NCI-H2227 treated with DMSO at 0.1 percent for 48 hours (cell line): ENCODE measurements around the gene CHKB.

ENCODE experiments used
- DNase-seq: peaks from one replicate; lab custom pipeline; 2025; lab: John Stamatoyannopoulos, UW

Gene CHKB

GRCh38 chr22:50599816-50600455 is 17.3 kb upstream of the CHKB start:
- peak; percentile 3 for DNase-seq

- no peak for DNase-seq
These were observed 14.4 kb upstream of the CHKB start for GRCh38 chr22:50597097-50597496.

GRCh38 chr22:50595189-50595588 is 12.5 kb upstream of the CHKB start:
- DNase-seq = no peak

- no peak for DNase-seq
These were observed 4.8 kb upstream of the CHKB start for GRCh38 chr22:50587407-50587806.

GRCh38 chr22:50586416-50586815 is 3.8 kb upstream of the CHKB start:
- DNase-seq = no peak

- no peak for DNase-seq
These were observed 3.1 kb upstream of the CHKB start for GRCh38 chr22:50585781-50586180.

- DNase-seq = no peak
These were observed 2.6 kb upstream of the CHKB start for GRCh38 chr22:50585238-50585637.

GRCh38 chr22:50584106-50585096 is 1.8 kb upstream of the CHKB start:
- no peak for DNase-seq

- no peak for DNase-seq
These were observed 729 bp upstream of the CHKB start for GRCh38 chr22:50583294-50583861.

GRCh38 chr22:50581950-50582492 is 628 bp downstream of the CHKB start:
- DNase-seq = no peak

GRCh38 chr22:50581031-50581949 is 1.4 kb downstream of the CHKB start:
- no peak for DNase-seq

- DNase-seq = no peak
These were observed 2.9 kb downstream of the CHKB start for GRCh38 chr22:50579752-50580151.

- no peak for DNase-seq
These were observed 3.8 kb downstream of the CHKB start for GRCh38 chr22:50578776-50579310.

- no peak for DNase-seq
These were observed 4.5 kb downstream of the CHKB start, which contains the start of gene CPT1B for GRCh38 chr22:50577987-50578775. TSS of gene CPT1B (minus strand) at chr22:50578427. CDS start at chr22:50577915, 512 bp downstream.

GRCh38 chr22:50577697-50577986 is 5.0 kb downstream of the CHKB start:
- DNase-seq = no peak

- no peak for DNase-seq
These were observed 5.6 kb downstream of the CHKB start for GRCh38 chr22:50576806-50577696.

GRCh38 chr22:50576070-50576469 is 6.6 kb downstream of the CHKB start:
- no peak for DNase-seq

GRCh38 chr22:50575426-50575941 is 7.2 kb downstream of the CHKB start:
- DNase-seq = no peak

- no peak for DNase-seq
These were observed 8.3 kb downstream of the CHKB start for GRCh38 chr22:50574383-50574755.
